Fibroblast of mammary gland (primary cell): ENCODE results near the gene SPRR1A.

ENCODE experiments used
- DNase-seq: peaks from one replicate; pipeline ENCODE4 v3.0.0-alpha.2; 2010; ENCODE audit warnings: low read depth
- H3K4me3 ChIP-seq: 2 replicates; pipeline ENCODE4 v1.5.1; 2011; ENCODE audit warnings: low read depth, mild to moderate bottlenecking, low read length, moderate library complexity; ENCODE audit not compliant: control insufficient read depth
- CTCF ChIP-seq: conservative IDR thresholded peaks from 2 replicates; pipeline ENCODE4 v1.5.1; 2011; ENCODE audit warnings: low read depth, low read length, inconsistent platforms; ENCODE audit not compliant: control insufficient read depth, insufficient read depth

The SPRR1A gene

DNA sequence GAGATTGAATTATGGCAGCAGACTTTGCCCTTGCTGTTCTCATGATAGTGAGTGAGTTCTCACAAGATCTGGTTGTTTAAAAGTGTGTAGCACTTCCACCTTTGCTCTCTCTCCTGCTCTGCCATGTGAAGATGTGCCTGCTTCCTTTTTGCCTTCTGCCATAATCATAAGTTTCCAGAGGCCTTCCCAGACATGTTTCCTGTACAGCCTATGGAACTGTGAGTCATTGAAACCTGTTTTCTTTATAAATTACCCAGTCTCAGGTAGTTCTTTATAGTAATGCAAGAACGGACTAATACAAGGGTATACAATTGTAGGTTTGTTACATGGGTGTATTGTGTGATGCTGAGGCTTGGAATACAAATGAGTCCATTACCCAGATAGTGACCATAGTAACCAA, 51.3 kb downstream of the SPRR1A start:
- H3K4me3 ChIP-seq = no peak overlapping the region
- no peak for TF ChIP-seq CTCF
- no peak for DNase-seq
